Glutamatergic neuron (in vitro differentiated cells): ENCODE measurements around the gene TRAT1. TPM values are rescaled to one million over a fixed set of nuclear protein-coding genes. Genes with fewer than 3 reads are reported as not detected.

Source experiments
- DNase-seq: peaks from one replicate; pipeline ENCODE4 v3.0.0; 2022
- H3K27ac Mint-ChIP-seq: one replicate; pipeline ENCODE4 v1.8.0; 2020; ENCODE audit warnings: mild to moderate bottlenecking, mixed read lengths, inconsistent platforms; ENCODE audit not compliant: unreplicated experiment
- H3K27me3 Mint-ChIP-seq: one replicate; pipeline ENCODE4 v1.8.0; 2020; ENCODE audit warnings: mild to moderate bottlenecking, moderate library complexity, mixed read lengths, inconsistent platforms; ENCODE audit not compliant: unreplicated experiment
- H3K36me3 Mint-ChIP-seq: one replicate; pipeline ENCODE4 v1.8.0; 2020; ENCODE audit warnings: mild to moderate bottlenecking, mixed read lengths, inconsistent platforms; ENCODE audit not compliant: unreplicated experiment
- H3K4me1 Mint-ChIP-seq: one replicate; pipeline ENCODE4 v1.8.0; 2020; ENCODE audit warnings: mild to moderate bottlenecking, low read depth, mixed read lengths, inconsistent platforms; ENCODE audit not compliant: unreplicated experiment
- H3K4me3 Mint-ChIP-seq: one replicate; pipeline ENCODE4 v1.8.0; 2020; ENCODE audit warnings: mild to moderate bottlenecking, mixed read lengths, inconsistent platforms; ENCODE audit not compliant: unreplicated experiment
- H3K9me3 Mint-ChIP-seq: one replicate; pipeline ENCODE4 v1.8.0; 2020; ENCODE audit warnings: mild to moderate bottlenecking, moderate library complexity, mixed read lengths, inconsistent platforms; ENCODE audit not compliant: unreplicated experiment
- CTCF ChIP-seq: fragments of 200-600 bp; sonication (generic); IDR thresholded peaks from one replicate; pipeline ENCODE4 v1.5.0; 2021; ENCODE audit not compliant: partially characterized antibody, unreplicated experiment
- total RNA-seq: library from RNA; stranded (reverse); fragmentation: NEBNext Ultra II Directional; extraction: Animal tissue kit (Norgen Biotek cat#: 25700); gene quantifications from one replicate; pipeline ENCODE4 v1.2.1, GENCODE V29; 2021; ENCODE audit not compliant: unreplicated experiment

Gene TRAT1
- total RNA-seq, 1 donor from 2014 or later = not detected

- Mint-ChIP-seq H3K9me3 (no peaks in the 10 kb centered on the region), H3K27me3 (no peaks in the 10 kb centered on the region), H3K27ac (no peak overlapping the region), H3K4me3 (no peak overlapping the region), H3K4me1 (no peaks in the 10 kb centered on the region), H3K36me3 (no peaks in the 10 kb centered on the region)
- no peak for DNase-seq
- TF ChIP-seq CTCF = no peak
Measured at GRCh38 chr3:108887777-108888176, 65.2 kb downstream of the TRAT1 start.

DNA sequence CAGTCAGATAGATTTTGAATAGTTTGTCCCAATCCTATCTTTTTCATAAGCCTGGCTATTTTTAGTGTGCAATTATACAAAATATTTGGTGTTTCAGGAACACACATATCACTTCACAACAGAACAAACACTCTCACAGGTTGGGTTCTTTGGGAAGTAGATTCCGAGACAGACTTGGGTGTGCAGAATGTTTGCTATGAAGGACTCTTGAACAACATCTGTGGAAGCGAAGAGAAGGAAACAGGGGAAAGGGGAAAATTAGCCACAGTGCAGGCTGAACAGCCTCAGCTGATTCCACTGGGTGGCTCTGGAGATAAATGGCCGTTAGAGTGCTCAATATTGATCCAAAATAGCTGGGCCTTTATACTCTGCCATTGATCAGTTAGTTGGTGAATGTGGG is 69.2 kb downstream of the TRAT1 start:
- no peak overlapping the region for H3K27ac Mint-ChIP-seq
- H3K36me3 Mint-ChIP-seq = no peaks in the 10 kb centered on the region
- no peaks in the 10 kb centered on the region for H3K9me3 Mint-ChIP-seq
- no peak for DNase-seq
- H3K4me1 Mint-ChIP-seq = no peaks in the 10 kb centered on the region
- no peaks in the 10 kb centered on the region for H3K27me3 Mint-ChIP-seq
- TF ChIP-seq CTCF = no peak
- H3K4me3 Mint-ChIP-seq = no peak overlapping the region

DNA sequence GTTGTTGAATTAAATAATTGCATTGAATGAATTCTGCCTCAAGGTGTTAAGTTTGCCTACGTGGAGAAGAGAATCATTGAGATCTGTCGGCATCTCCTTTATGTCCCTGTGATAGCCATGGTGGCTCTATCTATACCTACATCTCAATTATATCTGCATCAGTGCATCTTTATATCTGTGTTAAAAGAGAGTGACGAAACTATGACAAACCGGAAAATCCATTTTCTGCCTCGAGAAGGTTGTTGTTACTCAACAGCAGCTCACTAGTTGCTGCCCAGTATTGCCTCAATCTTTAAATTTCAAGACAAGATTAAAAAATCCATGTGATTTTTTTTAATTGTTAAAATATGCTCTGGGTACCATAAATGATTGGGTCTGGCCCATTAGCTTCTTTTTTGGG is 72.4 kb downstream of the TRAT1 start:
- Mint-ChIP-seq H3K4me1 (no peaks in the 10 kb centered on the region), H3K4me3 (no peak overlapping the region), H3K9me3 (no peaks in the 10 kb centered on the region), H3K27me3 (peaks cover 3% of the 10 kb centered on the region), H3K36me3 (no peaks in the 10 kb centered on the region), H3K27ac (no peak overlapping the region)
- TF ChIP-seq CTCF = no peak
- DNase-seq = no peak

DNA sequence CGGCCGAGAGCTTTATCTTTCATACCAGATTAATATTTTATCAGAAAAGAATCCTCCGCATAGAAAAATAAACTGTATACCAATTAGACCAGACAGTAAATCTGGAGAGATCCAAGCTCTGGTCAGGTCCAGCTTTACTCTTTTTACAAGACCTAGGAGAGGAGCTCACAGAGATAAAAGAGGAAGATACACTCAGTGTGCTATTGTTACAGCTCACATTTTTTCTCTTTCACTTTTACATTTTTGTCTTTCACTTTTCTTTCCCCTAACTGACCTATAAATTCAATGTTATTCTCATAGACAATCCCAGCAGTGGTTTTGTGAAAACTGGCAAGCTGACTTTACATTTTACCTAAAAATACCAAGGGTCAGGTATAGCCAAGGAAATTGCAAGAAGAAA is 75.3 kb downstream of the TRAT1 start:
- Mint-ChIP-seq H3K27me3 (peaks cover 3% of the 10 kb centered on the region), H3K27ac (no peak overlapping the region), H3K9me3 (no peaks in the 10 kb centered on the region), H3K36me3 (no peaks in the 10 kb centered on the region), H3K4me3 (no peak overlapping the region), H3K4me1 (no peaks in the 10 kb centered on the region)
- no peak for TF ChIP-seq CTCF
- no peak for DNase-seq

DNA sequence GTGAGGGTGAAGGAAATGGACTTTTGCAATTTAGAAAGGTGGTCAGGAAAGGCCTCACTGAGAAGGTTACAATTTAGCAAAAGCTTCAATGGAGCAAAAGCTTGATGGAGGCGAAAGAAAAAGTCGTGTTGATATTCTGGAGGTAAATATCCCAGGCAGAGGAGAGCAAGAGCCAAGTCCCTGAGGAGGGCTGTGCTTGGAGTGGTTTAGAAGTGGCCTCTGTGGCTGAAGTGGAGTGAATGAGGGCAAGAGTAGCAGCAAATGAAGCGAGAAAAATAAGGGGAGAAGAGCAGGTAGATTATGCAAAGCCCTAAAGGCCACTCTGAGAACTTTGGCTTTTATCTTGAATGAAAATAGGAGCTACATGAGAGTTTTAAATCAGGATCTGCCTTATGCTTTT is 76.9 kb downstream of the TRAT1 start:
- no peak for TF ChIP-seq CTCF

More for the DNA sequence above, 76.9 kb downstream of the TRAT1 start:
- no peak overlapping the region for H3K27ac Mint-ChIP-seq
- no peaks in the 10 kb centered on the region for H3K9me3 Mint-ChIP-seq
- peaks cover 3% of the 10 kb centered on the region for H3K27me3 Mint-ChIP-seq
- no peaks in the 10 kb centered on the region for H3K36me3 Mint-ChIP-seq
- DNase-seq = no peak
- no peak overlapping the region for H3K4me3 Mint-ChIP-seq
- H3K4me1 Mint-ChIP-seq = no peaks in the 10 kb centered on the region

Other genes with a start within 250 kb of the TRAT1 start
- gene CIP2A, start 233.3 kb upstream of the TRAT1 start, total RNA-seq = 8.2 TPM
- 44.3 TPM for gene DZIP3, start 233.1 kb upstream of the TRAT1 start, total RNA-seq
- gene RETNLB, start 65.4 kb upstream of the TRAT1 start, total RNA-seq = not detected
- not detected for gene GUCA1C, start 131.1 kb downstream of the TRAT1 start, total RNA-seq